Measurements from ENCODE around the gene PSMD3. TPM values are rescaled to one million over a fixed set of nuclear protein-coding genes. Genes with fewer than 3 reads are reported as not detected.

The PSMD3 gene
- total RNA-seq, 3 donors from 2014 or later (not counting 1 experiment from before 2014, with no cell fraction given), result 66.1 to 83.8 (median 78.9) TPM

DNA sequence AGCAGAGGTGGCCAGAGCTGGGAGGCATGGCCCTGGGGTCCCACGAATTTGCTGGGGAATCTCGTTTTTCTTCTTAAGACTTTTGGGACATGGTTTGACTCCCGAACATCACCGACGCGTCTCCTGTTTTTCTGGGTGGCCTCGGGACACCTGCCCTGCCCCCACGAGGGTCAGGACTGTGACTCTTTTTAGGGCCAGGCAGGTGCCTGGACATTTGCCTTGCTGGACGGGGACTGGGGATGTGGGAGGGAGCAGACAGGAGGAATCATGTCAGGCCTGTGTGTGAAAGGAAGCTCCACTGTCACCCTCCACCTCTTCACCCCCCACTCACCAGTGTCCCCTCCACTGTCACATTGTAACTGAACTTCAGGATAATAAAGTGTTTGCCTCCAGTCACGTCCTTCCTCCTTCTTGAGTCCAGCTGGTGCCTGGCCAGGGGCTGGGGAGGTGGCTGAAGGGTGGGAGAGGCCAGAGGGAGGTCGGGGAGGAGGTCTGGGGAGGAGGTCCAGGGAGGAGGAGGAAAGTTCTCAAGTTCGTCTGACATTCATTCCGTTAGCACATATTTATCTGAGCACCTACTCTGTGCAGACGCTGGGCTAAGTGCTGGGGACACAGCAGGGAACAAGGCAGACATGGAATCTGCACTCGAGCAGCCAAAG, 36.9 kb downstream of the PSMD3 start:
- no peak overlapping the region for H3K27ac ChIP-seq (ENCODE audit: low read length)
- peaks cover 26% of the 10 kb centered on the region for H3K36me3 ChIP-seq (ENCODE audit: control insufficient read depth, insufficient read depth, low read length)
- peaks cover 24% of the 10 kb centered on the region for H3K4me1 ChIP-seq (ENCODE audit: control insufficient read depth, insufficient read depth, low read length)
- no peak for DNase-seq
- 82% methylated on average over 14 of the region's 15 CpGs for WGBS (ENCODE audit: insufficient coverage)
- H3K27me3 Mint-ChIP-seq (ENCODE audit: low read depth in 2 of 2), result no peaks in the 10 kb centered on the region
- TF ChIP-seq, protein P1, sequence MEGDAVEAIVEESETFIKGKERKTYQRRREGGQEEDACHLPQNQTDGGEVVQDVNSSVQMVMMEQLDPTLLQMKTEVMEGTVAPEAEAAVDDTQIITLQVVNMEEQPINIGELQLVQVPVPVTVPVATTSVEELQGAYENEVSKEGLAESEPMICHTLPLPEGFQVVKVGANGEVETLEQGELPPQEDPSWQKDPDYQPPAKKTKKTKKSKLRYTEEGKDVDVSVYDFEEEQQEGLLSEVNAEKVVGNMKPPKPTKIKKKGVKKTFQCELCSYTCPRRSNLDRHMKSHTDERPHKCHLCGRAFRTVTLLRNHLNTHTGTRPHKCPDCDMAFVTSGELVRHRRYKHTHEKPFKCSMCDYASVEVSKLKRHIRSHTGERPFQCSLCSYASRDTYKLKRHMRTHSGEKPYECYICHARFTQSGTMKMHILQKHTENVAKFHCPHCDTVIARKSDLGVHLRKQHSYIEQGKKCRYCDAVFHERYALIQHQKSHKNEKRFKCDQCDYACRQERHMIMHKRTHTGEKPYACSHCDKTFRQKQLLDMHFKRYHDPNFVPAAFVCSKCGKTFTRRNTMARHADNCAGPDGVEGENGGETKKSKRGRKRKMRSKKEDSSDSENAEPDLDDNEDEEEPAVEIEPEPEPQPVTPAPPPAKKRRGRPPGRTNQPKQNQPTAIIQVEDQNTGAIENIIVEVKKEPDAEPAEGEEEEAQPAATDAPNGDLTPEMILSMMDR (IDR thresholded peaks at IDR 0.05), result no peak
- H3K4me3 ChIP-seq (ENCODE audit: low read length), result no peak overlapping the region
- H3K27ac Mint-ChIP-seq, result no peak overlapping the region
- H3K9me3 ChIP-seq (ENCODE audit: control insufficient read depth, insufficient read depth, low read length), result no peaks in the 10 kb centered on the region
- no peaks in the 10 kb centered on the region for H3K27me3 ChIP-seq (ENCODE audit: control insufficient read depth, insufficient read depth, low read length)
- H3K9me3 Mint-ChIP-seq, result no peaks in the 10 kb centered on the region
- no peaks in the 10 kb centered on the region for H3K36me3 Mint-ChIP-seq
- ATAC-seq, result no peak
- peaks cover 0 to 20% of the 10 kb centered on the region in 2 donors for H3K4me1 Mint-ChIP-seq
- intact Hi-C loops (cut with micrococcal nuclease), result no loop called here
- no peak overlapping the region for H3K4me3 Mint-ChIP-seq

DNA sequence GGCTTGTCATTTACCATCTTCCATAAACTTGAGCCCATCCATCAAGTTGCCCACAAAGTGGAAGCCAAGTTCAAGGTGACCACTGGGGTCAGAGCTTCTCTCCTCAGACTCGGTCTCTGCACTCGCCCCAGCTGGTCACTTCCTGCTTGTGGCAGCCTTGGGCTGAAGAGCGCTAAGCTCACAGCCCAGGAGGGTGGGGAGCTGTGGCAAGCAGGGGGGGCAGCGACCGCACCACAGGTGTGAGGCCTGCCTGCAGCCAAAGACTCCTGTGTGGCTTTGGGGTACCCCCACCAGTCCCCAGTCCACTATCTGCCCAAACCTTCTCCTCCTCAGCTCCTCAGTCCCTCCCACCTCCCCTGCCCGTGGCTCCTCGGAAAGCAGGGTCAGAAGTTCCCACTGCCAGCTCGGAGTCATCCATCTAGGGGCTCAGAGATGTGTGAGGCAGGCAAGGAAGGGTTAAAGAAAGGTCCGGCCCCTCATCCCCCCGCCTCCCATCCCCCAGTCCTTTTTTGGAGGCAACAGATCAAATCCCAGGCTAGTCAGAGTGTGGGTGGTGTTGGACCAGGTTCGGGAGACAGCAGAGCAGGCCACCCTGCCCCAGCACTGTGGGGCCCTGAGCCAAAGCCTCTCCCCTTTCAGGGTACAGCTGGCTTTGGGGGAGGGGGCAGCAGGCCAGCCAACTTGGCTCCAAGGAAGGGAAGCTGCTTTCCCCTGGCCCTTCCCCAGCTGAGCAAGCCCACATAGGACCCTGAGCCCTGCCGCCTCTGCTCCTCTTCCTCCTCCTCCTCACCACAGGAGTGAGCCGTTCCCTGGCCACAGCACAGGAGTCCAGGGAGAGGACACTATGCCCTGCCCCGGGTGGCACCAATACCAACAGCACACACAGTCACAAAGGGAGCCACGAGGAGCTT, 37.9 kb downstream of the PSMD3 start:
- peak overlapping the region; percentile 41 to 47 for H3K27ac Mint-ChIP-seq
- Histone ChIP-seq H3K9me3 (ENCODE audit: control insufficient read depth, insufficient read depth, low read length) (no peaks in the 10 kb centered on the region), H3K36me3 (ENCODE audit: control insufficient read depth, insufficient read depth, low read length) (peaks cover 35% of the 10 kb centered on the region), H3K27me3 (ENCODE audit: control insufficient read depth, insufficient read depth, low read length) (no peaks in the 10 kb centered on the region), H3K27ac (ENCODE audit: low read length) (no peak overlapping the region), H3K4me1 (ENCODE audit: control insufficient read depth, insufficient read depth, low read length) (peaks cover 19% of the 10 kb centered on the region), H3K4me3 (ENCODE audit: low read length) (no peak overlapping the region)
- no peaks in the 10 kb centered on the region for H3K36me3 Mint-ChIP-seq
- 60% methylated on average over 13 of the region's 15 CpGs for WGBS (ENCODE audit: insufficient coverage)
- H3K4me1 Mint-ChIP-seq, result peaks cover 0 to 18% of the 10 kb centered on the region in 2 donors
- H3K27me3 Mint-ChIP-seq (ENCODE audit: low read depth in 2 of 2), result no peaks in the 10 kb centered on the region
- TF ChIP-seq, protein P1 (IDR thresholded peaks at IDR 0.05), result no peak
- intact Hi-C loops (cut with micrococcal nuclease), result no loop called here
- no peak overlapping the region for H3K4me3 Mint-ChIP-seq
- no peak for ATAC-seq
- no peaks in the 10 kb centered on the region for H3K9me3 Mint-ChIP-seq
- no peak for DNase-seq

DNA sequence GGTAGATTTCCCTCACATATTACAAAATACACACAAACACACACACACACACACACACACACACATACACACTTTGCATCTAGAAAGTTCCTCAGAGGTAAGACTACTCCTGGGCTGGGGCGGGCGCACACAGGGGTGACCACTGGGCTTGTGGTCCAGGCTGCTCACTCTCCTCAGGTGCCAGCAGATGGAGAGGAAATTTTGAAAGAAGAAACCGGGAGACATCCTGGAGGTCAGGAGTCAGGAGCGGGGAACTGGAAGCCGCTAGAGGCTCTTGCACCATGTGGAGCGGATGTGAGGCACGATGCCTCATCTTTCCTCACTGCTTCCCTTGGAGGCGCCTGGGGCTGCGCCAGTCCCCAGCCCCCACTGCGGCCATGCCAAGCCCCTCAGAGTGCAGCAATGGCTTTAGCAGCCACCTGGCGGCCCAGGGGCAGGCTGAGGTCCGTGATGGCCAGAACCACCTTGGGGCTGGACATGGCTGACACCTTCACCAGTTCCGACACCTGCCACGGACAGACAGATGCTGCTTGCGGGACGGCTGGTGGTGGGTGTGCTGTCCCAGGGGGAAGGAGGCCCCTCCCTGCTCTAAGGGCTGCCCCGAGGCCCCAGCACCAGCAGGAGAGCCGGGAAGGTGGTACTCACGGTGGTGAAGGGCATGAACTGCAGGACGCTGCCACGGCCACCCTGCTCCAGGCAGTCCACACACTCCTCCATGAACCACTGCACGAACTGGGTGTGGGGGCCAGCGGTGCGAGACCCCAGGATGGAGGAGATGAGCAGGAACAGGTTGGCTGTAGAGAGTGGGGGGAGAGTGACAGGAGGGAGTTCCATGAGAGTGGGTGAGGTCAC, 38.8 kb downstream of the PSMD3 start:
- H3K4me3 Mint-ChIP-seq, result no peak overlapping the region
- Histone ChIP-seq H3K4me3 (ENCODE audit: low read length) (no peak overlapping the region), H3K36me3 (ENCODE audit: control insufficient read depth, insufficient read depth, low read length) (peaks cover 41% of the 10 kb centered on the region), H3K27ac (ENCODE audit: low read length) (no peak overlapping the region), H3K4me1 (ENCODE audit: control insufficient read depth, insufficient read depth, low read length) (peaks cover 15% of the 10 kb centered on the region), H3K9me3 (ENCODE audit: control insufficient read depth, insufficient read depth, low read length) (no peaks in the 10 kb centered on the region), H3K27me3 (ENCODE audit: control insufficient read depth, insufficient read depth, low read length) (no peaks in the 10 kb centered on the region)
- intact Hi-C loops (cut with micrococcal nuclease), result no loop called here
- TF ChIP-seq, protein P1 (IDR thresholded peaks at IDR 0.05), result no peak
- ATAC-seq (no peak), DNase-seq (no peak)
- peak overlapping the region; percentile 41 to 47 for H3K27ac Mint-ChIP-seq
- H3K9me3 Mint-ChIP-seq, result no peaks in the 10 kb centered on the region
- 95% methylated on average over 24 of the region's 24 CpGs for WGBS (ENCODE audit: insufficient coverage)
- no peaks in the 10 kb centered on the region for H3K27me3 Mint-ChIP-seq (ENCODE audit: low read depth in 2 of 2)
- peaks cover 0 to 13% of the 10 kb centered on the region in 2 donors for H3K4me1 Mint-ChIP-seq
- H3K36me3 Mint-ChIP-seq, result no peaks in the 10 kb centered on the region
